Measurements from ENCODE around the gene ACAP3. TPM values are rescaled to one million over a fixed set of nuclear protein-coding genes. Genes with fewer than 3 reads are reported as not detected.

The ACAP3 gene
- total and polyA plus RNA-seq, 8 donors, result 30.8 to 73.6 (median 44.2) TPM

- TF ChIP-seq CTCF (IDR thresholded peaks at IDR 0.05), result no peak
- DNase-seq (no peak), ATAC-seq (peak; percentile 16)
- Histone ChIP-seq H3K27ac (no peak overlapping the region), H3K36me3 (peaks cover 0 to 52% of the 10 kb centered on the region in 2 donors), H3K4me1 (no peaks in the 10 kb centered on the region), H3K27me3 (no peaks in the 10 kb centered on the region), H3K4me3 (no peak overlapping the region), H3K9me3 (no peaks in the 10 kb centered on the region)
- intact Hi-C loops (cut with DNase I), result loop anchor here in 1 of 2 donors (10.0 kb wide), 1 partner anchor 169 kb away; no protein-coding TSS in a partner anchor
Measured at GRCh38 chr1:1293263-1294249, 14.2 kb downstream of the ACAP3 start.

GRCh38 chr1:1292851-1293250 lies 14.9 kb downstream of the ACAP3 start:
- H3K27me3 ChIP-seq, result peaks cover 0 to 2% of the 10 kb centered on the region in 2 donors
- no peak for DNase-seq
- intact Hi-C loops (cut with DNase I), result loop anchor here in 1 of 2 donors (10.0 kb wide), 1 partner anchor 168 kb away; no protein-coding TSS in a partner anchor
- no peak overlapping the region for H3K27ac ChIP-seq
- no peaks in the 10 kb centered on the region for H3K9me3 ChIP-seq
- no peak for TF ChIP-seq CTCF (IDR thresholded peaks at IDR 0.05)
- no peak overlapping the region for H3K4me3 ChIP-seq
- H3K36me3 ChIP-seq, result peaks cover 0 to 47% of the 10 kb centered on the region in 2 donors
- H3K4me1 ChIP-seq, result no peaks in the 10 kb centered on the region
- no peak for ATAC-seq

GRCh38 chr1:1292442-1292779 lies 15.3 kb downstream of the ACAP3 start:
- Histone ChIP-seq H3K9me3 (no peaks in the 10 kb centered on the region), H3K4me1 (no peaks in the 10 kb centered on the region), H3K27me3 (peaks cover 0 to 6% of the 10 kb centered on the region in 2 donors), H3K27ac (no peak overlapping the region), H3K4me3 (no peak overlapping the region), H3K36me3 (peaks cover 0 to 44% of the 10 kb centered on the region in 2 donors)
- intact Hi-C loops (cut with DNase I), result loop anchor here in 1 of 2 donors (10.0 kb wide), 1 partner anchor 168 kb away; no protein-coding TSS in a partner anchor
- DNase-seq, result no peak
- TF ChIP-seq CTCF (IDR thresholded peaks at IDR 0.05), result no peak
- ATAC-seq, result no peak

- Histone ChIP-seq H3K4me1 (no peaks in the 10 kb centered on the region), H3K27me3 (peaks cover under 1 to 12% of the 10 kb centered on the region in 2 donors), H3K36me3 (peaks cover 0 to 42% of the 10 kb centered on the region in 2 donors), H3K9me3 (no peaks in the 10 kb centered on the region), H3K4me3 (no peak overlapping the region), H3K27ac (no peak overlapping the region)
- peak; percentile 86 for ATAC-seq
- DNase-seq, result peak in 3 of 4 donors; percentile 39 to 76 (median 65)
- TF ChIP-seq CTCF (IDR thresholded peaks at IDR 0.05), result peak; percentile 53 to 75
- intact Hi-C loops (cut with DNase I), result loop anchor here in 1 of 2 donors (10.0 kb wide), 1 partner anchor 167 kb away; no protein-coding TSS in a partner anchor
Measured at GRCh38 chr1:1291548-1292441, 15.9 kb downstream of the ACAP3 start.

Data from left lung (tissue), 10 donors.